GM18511 (cell line): ENCODE measurements around the gene LHX1.

Experiments
- ATAC-seq: cut with Tn5 transposase; IDR thresholded peaks from one replicate; pipeline ENCODE4 v1.9.1; 2021; ENCODE audit warnings: mild to moderate bottlenecking, moderate library complexity; ENCODE audit not compliant: unreplicated experiment

The LHX1 gene

GRCh38 chr17:36937959-36938565, 787 bp downstream of the LHX1 start:
- ATAC-seq, result no peak

- ATAC-seq, result no peak
Measured at GRCh38 chr17:36938566-36939051, 1.3 kb downstream of the LHX1 start.

GRCh38 chr17:36939052-36939801, 2.0 kb downstream of the LHX1 start:
- no peak for ATAC-seq

GRCh38 chr17:36939802-36940312, 2.6 kb downstream of the LHX1 start:
- ATAC-seq, result no peak

- ATAC-seq, result no peak
Measured at GRCh38 chr17:36940313-36941264, 3.3 kb downstream of the LHX1 start.

GRCh38 chr17:36941265-36942010, 4.2 kb downstream of the LHX1 start:
- ATAC-seq, result no peak

GRCh38 chr17:36942019-36942599, 4.8 kb downstream of the LHX1 start:
- no peak for ATAC-seq

GRCh38 chr17:36942631-36943125, 5.4 kb downstream of the LHX1 start:
- ATAC-seq, result no peak

GRCh38 chr17:36943250-36944191, 6.2 kb downstream of the LHX1 start:
- ATAC-seq, result no peak

- ATAC-seq, result no peak
Measured at GRCh38 chr17:36944553-36944952, 7.3 kb downstream of the LHX1 start.

GRCh38 chr17:36945140-36945539, 7.9 kb downstream of the LHX1 start:
- no peak for ATAC-seq

GRCh38 chr17:36945959-36946725, 8.9 kb downstream of the LHX1 start:
- no peak for ATAC-seq

GRCh38 chr17:36946726-36947091, 9.4 kb downstream of the LHX1 start:
- no peak for ATAC-seq

- ATAC-seq, result no peak
Measured at GRCh38 chr17:36947922-36948716, 10.8 kb downstream of the LHX1 start.

GRCh38 chr17:36948717-36949460, 11.6 kb downstream of the LHX1 start, which contains the start of gene AATF:
Gene AATF, plus strand, starts transcription at chr17:36948954. Its CDS starts 172 bp downstream, at chr17:36949126.
- ATAC-seq, result peak; percentile 94

- ATAC-seq, result no peak
Measured at GRCh38 chr17:36949461-36949927, 12.2 kb downstream of the LHX1 start.
